Uterus (tissue), 4 donors: ENCODE data around the gene PDIK1L. TPM values are rescaled to one million over a fixed set of nuclear protein-coding genes. Genes with fewer than 3 reads are reported as not detected.
"Not testable (repeated sequence)": the region's sequence is repeated elsewhere in the genome, so short reads cannot be mapped to it uniquely, and the experiment has no call there.

Experiments used
- DNase-seq, 2 donors: peaks; one replicate each; pipeline ENCODE4 v3.0.0-alpha.2; 2019 to 2020
- H3K27ac ChIP-seq, 2 donors: fragments of 200-600 bp; sonication (generic); 1 replicate in 1 of 2; 2 replicates in 1 of 2; pipeline ENCODE4 v1.5.1; 2016 to 2018
- H3K27me3 ChIP-seq, 2 donors: fragments of 200-600 bp; sonication (generic); one replicate each; pipeline ENCODE4 v1.5.1; 2018 to 2019; ENCODE audit warnings: control low read depth in 1 of 2
- H3K36me3 ChIP-seq, 2 donors: fragments of 200-600 bp; sonication (generic); one replicate each; pipeline ENCODE4 v1.5.1; 2019; ENCODE audit warnings: control low read depth in 1 of 2
- H3K4me1 ChIP-seq, 2 donors: fragments of 200-600 bp; sonication (generic); one replicate each; pipeline ENCODE4 v1.5.1; 2018 to 2019; ENCODE audit warnings: control low read depth in 1 of 2
- H3K4me3 ChIP-seq, 2 donors: fragments of 200-600 bp; sonication (generic); 1 replicate in 1 of 2; 2 replicates in 1 of 2; pipeline ENCODE4 v1.5.1; 2018 to 2019; ENCODE audit warnings: mild to moderate bottlenecking in 1 of 2
- H3K9me3 ChIP-seq, 2 donors: fragments of 200-600 bp; sonication (generic); one replicate each; pipeline ENCODE4 v1.5.1; 2019; ENCODE audit warnings: control low read depth in 1 of 2
- POLR2A ChIP-seq, 2 donors: fragments of 450-650 bp; IDR thresholded peaks; one replicate each; pipeline ENCODE4 v1.6.1; 2016; ENCODE audit warnings: antibody characterized with exemption in 2 of 2, mild to moderate bottlenecking in 1 of 2, moderate library complexity in 1 of 2
- intact Hi-C: fragments of 100-400 bp; cut with DNase I; formaldehyde crosslinking; loops from one replicate; pipeline ENCODE4 v1.15.1; 2023; ENCODE audit warnings: low total_unique reads
- total RNA-seq, 4 donors: library from RNA; depleted of rRNA in 3 of 4; stranded (reverse); fragments of >200 nt in 3 of 4; gene quantifications; one replicate each; pipeline versions ENCODE4 v1.1.0 to v1.2.4, GENCODE V29; 2014 to 2023
- TF ChIP-seq, protein P1 (sequence below), 4 experiments: fragments of 200-600 bp in 2 of 4; fragments of 450-650 bp in 2 of 4; sonication (generic) in 2 of 4; IDR thresholded peaks; one replicate each; pipeline ENCODE4 v1.5.1; 2016 to 2019; ENCODE audit warnings: antibody characterized with exemption in 4 of 4, mild to moderate bottlenecking in 2 of 4, moderate library complexity in 1 of 4
- donor health status: DM: yes; HTN: yes; CAD: no.

PDIK1L gene
- total RNA-seq, 4 donors from 2014 or later = 13.8 to 95.6 (median 20.9) TPM

DNA sequence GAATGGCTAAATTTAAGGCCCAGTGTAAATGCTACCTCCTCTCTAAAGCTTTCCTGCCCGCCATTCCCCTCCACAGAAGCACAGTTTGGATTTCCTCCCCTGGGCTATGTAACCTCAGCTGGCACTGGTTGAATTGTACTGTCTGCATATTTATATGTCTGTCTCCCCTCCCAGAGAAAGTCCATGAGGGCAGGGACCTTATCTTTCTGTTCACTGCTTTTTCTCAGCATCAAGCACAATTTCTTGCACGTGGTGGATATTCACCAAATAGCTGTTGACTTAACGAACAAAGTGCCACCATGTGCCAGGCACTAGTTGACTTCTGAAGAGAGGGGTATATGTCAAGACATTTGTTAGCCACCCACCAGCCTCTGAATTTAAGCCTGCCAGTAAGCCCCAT, 9.5 kb upstream of the PDIK1L start:
- intact Hi-C loops = no loop called here

DNA sequence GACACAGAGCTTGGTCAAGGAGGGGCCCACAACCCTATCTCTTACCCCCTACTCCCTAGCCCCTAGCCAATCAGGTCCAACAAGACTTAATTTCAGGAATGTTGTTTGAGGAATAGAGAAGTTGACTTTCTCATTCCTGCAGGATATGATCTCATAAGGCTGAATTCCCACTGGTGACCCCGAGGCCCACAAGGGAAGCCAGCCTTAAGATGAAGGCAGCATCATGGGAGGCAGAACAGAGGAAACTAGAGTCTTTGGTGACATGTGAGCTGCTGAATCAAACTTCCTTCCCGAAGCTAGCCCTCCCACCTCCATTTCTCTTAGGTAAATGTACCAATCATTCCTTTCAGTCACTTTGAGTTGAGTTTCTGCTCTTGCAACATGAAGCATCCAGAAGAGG, 9.1 kb upstream of the PDIK1L start:
- Histone ChIP-seq H3K27ac (no peak overlapping the region), H3K27me3 (no peaks in the 10 kb centered on the region), H3K9me3 (no peaks in the 10 kb centered on the region), H3K4me3 (no peak overlapping the region), H3K36me3 (no peaks in the 10 kb centered on the region), H3K4me1 (no peaks in the 10 kb centered on the region)
- intact Hi-C loops = no loop called here
- no peak for TF ChIP-seq POLR2A (IDR thresholded peaks at IDR 0.05)
- TF ChIP-seq, protein P1, sequence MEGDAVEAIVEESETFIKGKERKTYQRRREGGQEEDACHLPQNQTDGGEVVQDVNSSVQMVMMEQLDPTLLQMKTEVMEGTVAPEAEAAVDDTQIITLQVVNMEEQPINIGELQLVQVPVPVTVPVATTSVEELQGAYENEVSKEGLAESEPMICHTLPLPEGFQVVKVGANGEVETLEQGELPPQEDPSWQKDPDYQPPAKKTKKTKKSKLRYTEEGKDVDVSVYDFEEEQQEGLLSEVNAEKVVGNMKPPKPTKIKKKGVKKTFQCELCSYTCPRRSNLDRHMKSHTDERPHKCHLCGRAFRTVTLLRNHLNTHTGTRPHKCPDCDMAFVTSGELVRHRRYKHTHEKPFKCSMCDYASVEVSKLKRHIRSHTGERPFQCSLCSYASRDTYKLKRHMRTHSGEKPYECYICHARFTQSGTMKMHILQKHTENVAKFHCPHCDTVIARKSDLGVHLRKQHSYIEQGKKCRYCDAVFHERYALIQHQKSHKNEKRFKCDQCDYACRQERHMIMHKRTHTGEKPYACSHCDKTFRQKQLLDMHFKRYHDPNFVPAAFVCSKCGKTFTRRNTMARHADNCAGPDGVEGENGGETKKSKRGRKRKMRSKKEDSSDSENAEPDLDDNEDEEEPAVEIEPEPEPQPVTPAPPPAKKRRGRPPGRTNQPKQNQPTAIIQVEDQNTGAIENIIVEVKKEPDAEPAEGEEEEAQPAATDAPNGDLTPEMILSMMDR (IDR thresholded peaks at IDR 0.05) = no peak
- no peak for DNase-seq

More for the DNA sequence above, 9.5 kb upstream of the PDIK1L start:
- no peak for TF ChIP-seq POLR2A (IDR thresholded peaks at IDR 0.05)
- TF ChIP-seq, protein P1 (IDR thresholded peaks at IDR 0.05) = no peak
- no peak overlapping the region for H3K4me3 ChIP-seq
- H3K9me3 ChIP-seq = no peaks in the 10 kb centered on the region
- DNase-seq = no peak
- no peaks in the 10 kb centered on the region for H3K27me3 ChIP-seq
- no peaks in the 10 kb centered on the region for H3K4me1 ChIP-seq
- no peak overlapping the region for H3K27ac ChIP-seq
- no peaks in the 10 kb centered on the region for H3K36me3 ChIP-seq

DNA sequence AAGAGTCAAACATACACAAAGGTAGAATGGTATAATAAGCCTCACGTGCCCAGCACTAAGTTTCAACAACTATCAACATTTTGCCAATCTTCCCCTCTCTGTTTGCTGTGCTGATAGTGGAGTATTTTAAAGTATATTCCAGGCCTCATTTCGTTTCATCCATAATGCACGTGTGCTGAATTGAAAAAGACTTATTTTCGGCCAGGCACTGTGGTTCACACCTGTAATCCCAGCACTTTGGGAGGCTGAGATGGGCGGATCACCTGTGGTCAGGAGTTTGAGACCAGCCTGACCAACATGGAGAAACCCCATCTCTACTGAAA, 6.4 kb upstream of the PDIK1L start:
- not testable (repeated sequence) for H3K36me3 ChIP-seq, H3K4me1 ChIP-seq, DNase-seq, H3K27ac ChIP-seq, H3K9me3 ChIP-seq, H3K4me3 ChIP-seq, H3K27me3 ChIP-seq
- intact Hi-C loops = loop anchor here (2.0 kb wide), 1 partner anchor 40 kb away; no protein-coding TSS in a partner anchor

DNA sequence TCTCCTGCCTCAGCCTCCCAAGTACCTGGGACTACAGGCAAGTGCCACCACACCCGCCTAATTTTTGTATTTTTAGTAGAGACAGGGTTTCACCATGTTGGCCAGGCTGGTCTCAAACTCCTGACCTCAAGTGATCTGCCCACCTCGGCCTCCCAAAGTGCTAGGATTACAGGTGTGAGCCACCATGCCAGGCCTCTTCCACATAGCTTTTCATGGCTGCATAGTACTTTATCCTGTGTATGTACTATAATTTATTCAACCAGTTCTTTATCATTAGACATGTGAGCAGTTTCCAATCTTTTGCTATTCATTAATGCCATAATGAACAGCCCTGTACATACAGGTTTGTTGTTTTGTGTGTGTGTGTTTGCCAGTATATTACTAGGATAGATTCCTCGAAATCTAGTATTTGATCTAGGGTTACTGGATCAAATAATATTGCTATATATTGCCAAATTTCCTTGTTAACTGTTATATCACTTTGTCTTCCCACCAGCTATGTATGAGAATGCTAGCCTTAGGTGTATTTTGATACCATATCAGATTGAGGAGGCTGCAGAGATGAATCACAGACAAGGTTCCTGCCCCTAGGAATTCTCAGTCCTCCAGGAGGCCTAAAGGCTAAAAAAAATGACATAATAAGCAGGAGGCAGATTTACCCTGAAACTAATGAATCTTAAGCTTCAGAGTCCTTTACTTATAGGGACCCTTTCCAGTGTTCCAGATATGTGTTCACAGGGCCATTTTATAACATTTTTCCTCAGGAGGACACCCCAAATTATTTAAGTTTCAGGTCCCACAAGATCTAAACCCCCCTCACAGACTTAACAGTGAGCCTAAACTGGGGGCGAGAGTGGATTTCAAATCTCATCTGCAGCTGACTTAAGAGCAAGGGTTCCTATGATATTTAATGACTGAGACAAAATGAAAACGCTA, 2.1 kb upstream of the PDIK1L start:
- H3K4me3 ChIP-seq = no peak overlapping the region
- H3K27me3 ChIP-seq = no peaks in the 10 kb centered on the region
- H3K27ac ChIP-seq = no peak overlapping the region
- no peaks in the 10 kb centered on the region for H3K36me3 ChIP-seq
- peaks cover 0 to 7% of the 10 kb centered on the region in 2 donors for H3K4me1 ChIP-seq
- intact Hi-C loops = no loop called here
- no peak for DNase-seq
- no peaks in the 10 kb centered on the region for H3K9me3 ChIP-seq
- TF ChIP-seq, protein P1 (IDR thresholded peaks at IDR 0.05) = no peak
- TF ChIP-seq POLR2A (IDR thresholded peaks at IDR 0.05) = no peak

DNA sequence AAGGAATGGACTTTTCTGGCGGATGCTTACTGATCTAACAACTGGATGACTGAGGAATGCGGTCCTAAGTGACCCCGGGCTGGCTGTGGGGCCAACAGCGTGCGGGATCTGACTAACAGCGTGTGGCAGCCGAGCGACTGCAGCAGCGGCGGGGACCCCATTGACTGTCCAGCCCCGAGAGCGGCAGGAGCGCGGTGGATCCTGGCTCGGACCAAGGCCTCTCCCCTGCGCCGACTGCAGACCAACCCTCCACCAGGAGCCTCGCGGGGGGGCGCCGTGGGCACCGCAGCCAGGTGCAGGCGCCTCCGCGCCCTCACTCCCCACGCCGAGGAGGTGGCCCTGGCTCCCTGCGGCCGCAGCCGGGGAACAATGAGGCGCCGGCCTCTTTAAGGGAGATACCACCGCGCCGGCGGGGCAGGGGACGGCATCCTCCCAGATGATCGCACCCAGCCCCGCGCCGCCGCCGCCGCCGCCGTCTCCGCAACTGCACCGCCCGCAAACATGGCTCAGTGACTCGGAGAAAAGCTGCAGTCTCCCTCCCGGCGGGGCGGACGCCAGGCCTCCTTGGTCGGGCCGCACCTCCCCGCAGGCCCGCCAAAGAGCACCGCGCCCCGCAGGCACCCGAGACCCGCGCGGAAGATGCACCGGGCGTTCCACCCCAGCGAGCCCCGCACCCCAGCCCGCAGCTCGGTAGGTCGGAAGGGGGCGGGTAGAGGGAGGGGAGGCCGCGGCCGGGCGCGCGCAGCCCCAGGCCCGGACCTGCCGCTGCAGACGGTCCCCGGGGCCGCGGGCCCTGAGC, 694 bp upstream of the PDIK1L start:
- intact Hi-C loops = no loop called here
- peak; percentile 70 to 73 for DNase-seq
- Histone ChIP-seq H3K4me1 (peaks cover 0 to 7% of the 10 kb centered on the region in 2 donors), H3K9me3 (no peaks in the 10 kb centered on the region), H3K4me3 (peak overlapping the region; percentile 77 to 89), H3K27me3 (no peaks in the 10 kb centered on the region), H3K36me3 (no peaks in the 10 kb centered on the region), H3K27ac (peak overlapping the region; percentile 84 to 97)
- TF ChIP-seq POLR2A (IDR thresholded peaks at IDR 0.05) = no peak
- TF ChIP-seq, protein P1 (IDR thresholded peaks at IDR 0.05) = peak in 1 of 4 experiments; percentile 3
